ENCODE results near the gene MSI1.
"Not testable (repeated sequence)": the region's sequence is repeated elsewhere in the genome, so short reads cannot be mapped to it uniquely, and the experiment has no call there.

Gene MSI1

DNA sequence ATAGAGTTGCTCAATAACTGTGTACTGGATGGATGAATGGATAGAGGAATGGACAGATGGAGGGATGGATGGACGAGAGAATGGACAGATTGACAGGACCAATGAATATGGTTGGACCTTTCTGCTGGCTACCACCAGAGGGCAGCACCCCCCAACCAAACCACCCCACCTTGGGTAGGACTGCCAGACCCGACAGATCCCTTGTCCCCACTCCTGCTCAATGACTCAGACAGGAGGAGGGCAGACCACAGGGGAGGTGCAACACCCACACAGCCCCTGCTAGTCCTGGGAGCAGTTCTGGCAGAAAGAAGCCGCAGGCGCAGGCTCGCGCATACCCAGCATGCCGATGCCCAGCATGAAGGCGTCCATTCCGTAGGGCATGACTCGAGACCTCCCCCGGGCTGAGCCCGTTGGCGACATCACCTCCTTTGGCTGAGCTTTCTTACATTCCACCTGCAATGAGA, 12.4 kb downstream of the MSI1 start:
- peak; percentile 53 for DNase-seq (ENCODE audit: low read depth)

DNA sequence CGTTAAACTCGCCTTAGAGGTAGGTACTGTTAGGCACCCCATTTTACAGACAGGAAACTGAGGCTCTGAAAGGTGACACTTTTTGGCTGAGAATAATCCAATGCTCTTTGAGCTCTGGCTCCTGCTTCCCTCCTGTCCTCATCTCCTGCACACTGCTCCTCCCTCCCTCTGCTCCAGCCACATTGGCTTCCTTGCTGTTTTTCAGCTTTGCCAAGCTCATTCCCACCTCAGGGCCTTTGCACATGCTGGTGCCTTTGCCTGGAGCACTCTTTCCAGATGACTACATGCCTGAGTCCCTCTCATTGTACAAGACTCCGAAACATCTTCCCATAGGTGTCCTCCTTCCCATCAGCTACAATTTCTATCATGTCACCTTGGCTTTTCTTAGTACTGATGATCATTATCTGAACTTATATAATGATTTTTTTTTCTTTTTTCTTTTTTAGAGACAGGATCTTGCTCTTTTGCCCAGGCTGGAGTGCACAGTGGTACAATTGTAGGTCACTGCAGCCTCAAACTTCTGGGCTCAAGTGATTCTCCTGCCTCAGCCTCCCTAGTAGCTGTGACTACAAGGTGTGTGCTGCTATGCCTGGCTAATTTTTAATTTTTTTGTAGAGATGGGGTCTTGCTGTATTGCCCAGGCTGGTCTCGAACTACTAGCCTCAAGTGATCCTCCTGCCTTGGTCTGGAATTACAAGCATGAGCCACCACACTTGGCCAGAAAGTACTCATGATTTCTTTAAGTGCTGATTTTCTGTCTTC, 15.2 kb downstream of the MSI1 start:
- DNase-seq (ENCODE audit: low read depth), result no peak

DNA sequence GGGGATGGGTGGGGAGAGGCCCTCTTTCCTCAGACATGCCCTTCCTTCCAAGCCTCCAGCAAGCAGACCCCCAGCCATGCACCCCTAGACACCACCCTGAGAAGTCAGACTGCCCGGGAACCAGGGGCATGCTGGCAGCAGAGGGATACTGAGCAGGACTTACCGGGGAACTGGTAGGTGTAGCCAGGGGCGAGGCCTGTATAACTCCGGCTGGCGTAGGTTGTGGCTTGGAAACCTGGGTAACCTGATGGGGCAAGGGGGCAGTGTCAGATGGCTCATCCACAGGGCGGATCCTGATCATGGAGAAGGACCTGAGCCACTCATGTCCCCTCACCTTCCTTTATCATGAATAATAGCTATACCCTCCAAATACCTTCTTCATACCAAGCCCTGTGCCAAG, 15.8 kb downstream of the MSI1 start:
- DNase-seq (ENCODE audit: low read depth), result no peak

DNA sequence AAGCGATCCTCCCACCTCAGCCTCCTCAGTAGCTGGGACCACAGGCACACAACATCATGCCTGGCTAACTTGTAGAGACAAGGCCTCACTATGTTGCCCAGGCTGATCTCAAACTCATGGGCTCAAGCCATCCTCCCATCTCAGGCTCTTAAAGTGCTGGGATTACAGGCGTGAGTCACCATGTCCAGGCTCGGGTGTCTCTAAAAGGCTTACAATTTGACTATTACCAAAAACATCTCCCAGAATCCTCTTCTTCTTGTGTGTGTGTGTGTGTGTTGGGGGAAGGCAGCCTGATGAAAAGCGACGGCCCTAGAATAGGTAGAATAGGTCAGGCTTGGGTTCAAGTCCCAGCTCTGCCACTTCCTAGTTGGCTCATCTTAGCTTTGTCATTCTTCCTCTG, 16.8 kb downstream of the MSI1 start:
- DNase-seq (ENCODE audit: low read depth), result no peak

DNA sequence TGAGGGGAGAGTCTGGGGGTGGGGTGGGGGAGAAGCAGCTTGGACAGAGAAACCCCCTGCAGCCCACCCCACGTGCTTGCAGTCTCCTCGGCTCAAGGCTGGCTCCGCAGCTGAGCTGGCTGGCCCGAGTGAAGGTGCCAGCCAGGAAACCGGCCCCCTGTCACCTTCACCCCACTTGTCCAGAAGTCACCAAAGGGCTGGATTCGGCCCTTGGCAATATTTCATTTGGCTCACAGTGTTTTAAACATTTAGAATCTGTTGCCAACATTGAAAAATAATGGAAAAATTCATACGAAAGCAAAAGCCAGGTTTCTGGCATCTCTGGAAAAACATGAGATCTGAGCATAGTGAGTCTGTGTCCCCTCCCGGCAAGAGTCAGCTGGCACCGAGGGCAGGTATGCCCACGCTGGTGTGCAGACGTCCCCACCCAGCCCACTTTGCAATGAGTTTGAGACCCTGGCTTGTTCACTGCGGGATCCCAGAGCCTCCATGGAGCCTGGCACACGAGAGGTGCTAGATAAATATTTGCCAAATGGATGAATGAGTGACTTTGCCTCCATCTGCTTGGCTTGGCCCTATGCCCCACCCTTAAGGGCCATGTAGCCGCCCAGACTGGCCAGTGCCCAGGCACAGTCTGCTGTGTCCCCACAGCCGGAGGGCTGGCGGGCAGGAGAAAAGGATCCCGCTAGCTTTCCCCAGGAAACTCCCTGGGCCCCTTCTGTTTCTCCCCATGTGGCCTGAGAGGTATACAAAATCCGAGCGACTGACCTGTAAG, 18.2 kb downstream of the MSI1 start:
- DNase-seq (ENCODE audit: low read depth), result no peak

DNA sequence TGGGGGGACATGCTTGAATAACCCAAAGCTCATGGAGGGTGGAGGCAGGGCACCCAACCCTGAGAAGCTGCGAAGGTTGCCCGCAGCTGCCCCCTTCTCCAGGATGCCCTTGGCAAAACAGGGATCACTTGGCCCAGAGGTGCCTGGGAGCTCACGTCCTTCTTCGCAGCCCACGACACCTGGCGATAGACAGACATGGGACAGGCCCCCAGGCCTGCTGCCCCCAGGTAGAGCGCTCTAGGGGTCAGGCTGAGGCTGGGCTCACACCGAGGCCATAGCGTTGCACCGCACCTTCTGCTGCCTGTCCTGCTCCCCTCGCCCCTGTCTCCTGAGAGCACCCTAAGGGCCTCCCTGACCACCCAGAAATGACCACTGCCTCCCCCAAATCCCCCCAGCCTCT, 21.2 kb downstream of the MSI1 start:
- no peak for DNase-seq (ENCODE audit: low read depth)

DNA sequence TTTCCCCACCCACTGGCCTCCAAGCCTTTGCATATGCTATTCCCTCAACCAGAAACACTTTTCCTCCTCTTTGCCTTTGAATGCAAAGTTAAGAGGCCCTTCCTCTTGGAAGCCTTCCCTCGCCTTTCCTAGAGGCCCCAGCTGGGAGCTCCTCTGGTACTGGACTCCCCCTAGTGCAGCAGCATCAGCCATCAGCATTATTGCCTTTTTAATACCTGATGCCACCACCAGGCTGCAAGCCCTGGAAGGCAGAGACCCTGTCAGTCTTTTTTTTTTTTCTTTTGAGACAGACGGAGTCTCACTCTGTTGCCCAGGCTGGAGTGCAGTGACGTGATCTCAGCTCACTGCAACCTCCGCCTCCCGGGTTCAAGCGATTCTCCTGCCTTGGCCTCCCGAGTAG, 22.3 kb downstream of the MSI1 start:
- no peak for DNase-seq (ENCODE audit: low read depth)

- DNase-seq (ENCODE audit: low read depth), result no peak
Measured at GRCh38 chr12:120346031-120346430, 22.9 kb downstream of the MSI1 start.

- no peak for DNase-seq (ENCODE audit: low read depth)
Measured at GRCh38 chr12:120343692-120344091, 25.3 kb downstream of the MSI1 start.

- no peak for DNase-seq (ENCODE audit: low read depth)
Measured at GRCh38 chr12:120343039-120343537, 25.9 kb downstream of the MSI1 start.

GRCh38 chr12:120342175-120343038, 26.6 kb downstream of the MSI1 start:
- DNase-seq (ENCODE audit: low read depth), result no peak

- DNase-seq (ENCODE audit: low read depth), result no peak
Measured at GRCh38 chr12:120339256-120339655, 29.7 kb downstream of the MSI1 start.

GRCh38 chr12:120337730-120338129, 31.2 kb downstream of the MSI1 start:
- DNase-seq (ENCODE audit: low read depth), result no peak

DNA sequence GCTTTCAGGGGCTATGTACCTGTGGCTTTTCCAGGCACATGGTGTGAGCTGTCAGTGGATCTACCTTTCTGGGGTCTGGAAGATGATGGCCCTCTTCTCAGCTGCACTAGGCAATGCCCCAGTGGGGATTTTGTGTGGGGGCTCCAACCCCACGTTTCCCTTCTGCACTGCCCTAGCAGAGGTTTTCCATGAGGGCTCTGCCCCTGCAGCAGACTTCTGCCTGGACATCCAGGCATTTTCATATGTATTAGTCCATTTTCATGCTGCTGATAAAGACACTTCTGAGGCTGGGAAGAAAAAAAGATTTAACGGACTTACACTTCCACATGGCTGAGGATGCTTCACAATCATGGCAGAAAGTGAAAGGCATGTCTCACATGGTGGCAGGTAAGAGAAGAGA, 32.6 kb downstream of the MSI1 start:
- DNase-seq (ENCODE audit: low read depth), result not testable (repeated sequence)

DNA sequence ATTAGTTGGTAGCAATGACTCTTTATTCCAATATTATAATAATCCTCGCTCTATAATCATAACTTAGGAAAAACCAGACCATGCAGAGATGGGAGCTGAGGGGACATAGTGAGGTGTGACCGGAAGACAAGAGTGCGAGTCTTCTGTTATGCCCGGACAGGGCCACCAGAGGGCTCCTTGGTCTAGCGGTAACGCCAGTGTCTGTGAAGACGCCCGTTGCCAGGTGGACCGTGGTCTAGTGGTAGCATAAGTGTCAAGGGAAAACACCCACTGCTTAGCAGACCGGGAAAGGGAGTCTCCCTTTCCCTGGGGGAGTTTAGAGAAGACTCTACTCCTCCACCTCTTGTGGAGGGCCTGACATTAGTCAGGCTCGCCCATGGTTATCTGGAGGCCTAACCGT, 33.5 kb downstream of the MSI1 start:
- DNase-seq (ENCODE audit: low read depth), result not testable (repeated sequence)

DNA sequence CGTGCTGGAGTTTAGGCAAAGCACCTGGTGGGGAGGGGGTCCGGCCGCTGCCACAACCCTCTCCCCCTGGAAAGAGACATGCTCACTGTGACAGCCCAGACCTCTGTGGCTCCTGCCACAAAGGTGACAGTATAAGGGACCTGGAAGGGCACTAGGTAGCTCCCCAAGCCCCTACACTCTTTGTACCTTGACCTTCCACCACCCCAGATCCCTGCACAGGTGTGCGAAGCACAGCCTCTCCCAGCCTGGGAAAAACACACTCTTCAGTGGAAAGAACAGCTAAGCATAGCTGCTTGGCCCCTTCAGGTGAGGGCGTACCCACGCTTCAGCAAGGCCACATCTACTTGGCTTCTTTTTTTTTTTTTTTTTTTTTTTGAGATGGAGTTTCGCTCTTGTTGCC, 36.4 kb downstream of the MSI1 start:
- no peak for DNase-seq (ENCODE audit: low read depth)

DNA sequence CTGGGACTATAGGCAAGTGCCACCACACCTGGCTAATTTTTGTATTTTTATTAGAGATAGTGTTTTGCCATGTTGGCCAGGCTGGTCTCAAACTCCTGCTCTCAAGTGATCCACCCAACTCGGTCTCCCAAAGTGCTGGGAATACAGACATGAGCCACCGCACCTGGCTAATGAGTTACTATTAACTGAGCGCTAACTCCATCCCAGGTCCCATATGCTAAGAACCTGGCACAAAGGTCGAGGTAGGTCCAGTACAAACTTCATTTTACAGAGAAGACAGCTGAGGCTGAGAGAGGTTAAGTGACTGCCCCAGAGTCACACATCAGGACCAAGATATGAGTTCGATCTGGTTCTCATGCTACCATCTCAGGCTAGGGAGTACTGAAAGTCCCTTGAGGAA, 36.9 kb downstream of the MSI1 start:
- DNase-seq (ENCODE audit: low read depth), result no peak

GRCh38 chr12:120331390-120331789, 37.6 kb downstream of the MSI1 start:
- no peak for DNase-seq (ENCODE audit: low read depth)

GRCh38 chr12:120328228-120328627, 40.7 kb downstream of the MSI1 start:
- no peak for DNase-seq (ENCODE audit: low read depth)

DNA sequence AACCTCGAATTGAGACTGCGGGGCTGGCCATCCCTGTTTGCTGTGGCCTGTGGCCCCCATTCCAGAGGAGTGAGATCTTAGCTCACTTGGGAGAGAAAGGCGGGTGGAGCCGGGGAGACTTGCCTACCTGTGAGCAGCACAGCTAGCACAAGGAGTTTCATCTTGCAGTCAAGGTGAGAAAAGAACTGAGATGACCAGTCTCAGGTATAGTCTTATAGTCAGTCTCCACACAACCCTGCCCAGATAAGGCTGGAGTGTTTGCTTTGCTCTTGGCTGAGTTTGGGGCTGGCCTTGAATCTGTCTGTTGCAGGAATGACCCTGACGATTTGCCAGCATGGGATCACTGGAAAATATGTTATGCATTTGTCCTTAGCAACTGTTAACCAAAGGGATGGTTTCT, 41.4 kb downstream of the MSI1 start, which contains the start of gene PLA2G1B:
Gene PLA2G1B (minus strand): TSS at position 187 of the 400 bp plus-strand sequence. CDS start 26 bp downstream, at position 161.
- no peak for DNase-seq (ENCODE audit: low read depth)

GRCh38 chr12:120324841-120325417, 44.0 kb downstream of the MSI1 start:
- DNase-seq (ENCODE audit: low read depth), result no peak

DNA sequence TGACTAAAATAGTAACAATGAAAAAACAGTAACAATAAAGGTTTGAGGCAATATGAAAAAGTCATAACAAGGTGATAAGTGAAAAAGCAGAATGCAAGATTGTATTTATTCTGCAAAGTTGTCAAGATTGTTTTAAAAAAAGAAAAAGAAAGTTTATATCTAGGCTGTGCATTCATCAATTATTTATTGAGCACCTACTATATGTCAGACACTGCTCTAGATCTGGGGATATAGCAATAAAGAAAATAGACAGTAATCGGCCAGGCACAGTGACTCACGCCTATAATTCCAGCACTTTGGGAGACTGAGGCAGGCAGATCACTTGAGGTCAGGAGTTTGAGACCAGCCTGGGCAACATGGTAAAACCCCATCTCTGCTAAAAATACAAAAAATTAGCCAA, 45.2 kb downstream of the MSI1 start:
- DNase-seq (ENCODE audit: low read depth), result no peak
